NCI-H1694 treated with DMSO at 0.1 percent for 48 hours (cell line): ENCODE measurements around the gene LENG8.
"Not testable (repeated sequence)": the region's sequence is repeated elsewhere in the genome, so short reads cannot be mapped to it uniquely, and the experiment has no call there.

Source experiments
- DNase-seq: peaks from one replicate; lab custom pipeline; 2025; lab: John Stamatoyannopoulos, UW

LENG8 gene

GRCh38 chr19:54444737-54445136 is 4.3 kb upstream of the LENG8 start:
- DNase-seq, result no peak

- not testable (repeated sequence) for DNase-seq
Observed at GRCh38 chr19:54446349-54446748, 2.6 kb upstream of the LENG8 start.

GRCh38 chr19:54448040-54448773 is 792 bp upstream of the LENG8 start:
- peak; percentile 27 for DNase-seq

GRCh38 chr19:54449701-54450069 is 686 bp downstream of the LENG8 start:
- no peak for DNase-seq

- no peak for DNase-seq
Observed at GRCh38 chr19:54451331-54451871, 2.4 kb downstream of the LENG8 start.

GRCh38 chr19:54451997-54452396 is 3.0 kb downstream of the LENG8 start:
- no peak for DNase-seq

- no peak for DNase-seq
Observed at GRCh38 chr19:54452626-54453025, 3.6 kb downstream of the LENG8 start.

- no peak for DNase-seq
Observed at GRCh38 chr19:54453921-54454780, 5.2 kb downstream of the LENG8 start.

- no peak for DNase-seq
Observed at GRCh38 chr19:54454781-54455675, 6.0 kb downstream of the LENG8 start.

- DNase-seq, result no peak
Observed at GRCh38 chr19:54455786-54456422, 6.9 kb downstream of the LENG8 start.

GRCh38 chr19:54456423-54457373 is 7.7 kb downstream of the LENG8 start:
- DNase-seq, result no peak

- DNase-seq, result no peak
Observed at GRCh38 chr19:54457773-54458647, 9.0 kb downstream of the LENG8 start.

- no peak for DNase-seq
Observed at GRCh38 chr19:54458648-54459281, 9.8 kb downstream of the LENG8 start.

- DNase-seq, result no peak
Observed at GRCh38 chr19:54459282-54460229, 10.6 kb downstream of the LENG8 start.

- no peak for DNase-seq
Observed at GRCh38 chr19:54460230-54461005, 11.4 kb downstream of the LENG8 start.

- no peak for DNase-seq
Observed at GRCh38 chr19:54461210-54461609, 12.2 kb downstream of the LENG8 start.

GRCh38 chr19:54461613-54462012 is 12.6 kb downstream of the LENG8 start:
- DNase-seq, result no peak
